Esophagus squamous epithelium (tissue), 5 donors: Measurements from ENCODE around the gene BUB3. TPM values are rescaled to one million over a fixed set of nuclear protein-coding genes. Genes with fewer than 3 reads are reported as not detected.

Experiments used
- DNase-seq: peaks from one replicate; lab custom pipeline; 2025; lab: John Stamatoyannopoulos, UW
- H3K27ac ChIP-seq, 4 donors: fragments of 200-600 bp; sonication (generic); one replicate each; pipeline ENCODE4 v1.5.1; 2016 to 2019; ENCODE audit warnings: mild to moderate bottlenecking in 1 of 4
- H3K27me3 ChIP-seq, 4 donors: fragments of 200-600 bp; sonication (generic); 1 replicate in 3 of 4; 2 replicates in 1 of 4; pipeline versions ENCODE4 v1.5.1 to v1.6.0; 2017 to 2021; ENCODE audit warnings: antibody characterized with exemption in 1 of 4
- H3K36me3 ChIP-seq, 3 donors: fragments of 200-600 bp; sonication (generic); one replicate each; pipeline ENCODE4 v1.5.1; 2016 to 2019
- H3K4me1 ChIP-seq, 3 donors: fragments of 200-600 bp; sonication (generic); one replicate each; pipeline ENCODE4 v1.5.1; 2017 to 2019
- H3K4me3 ChIP-seq, 4 donors: fragments of 200-600 bp; sonication (generic); 1 replicate in 3 of 4; 2 replicates in 1 of 4; pipeline ENCODE4 v1.5.1; 2016 to 2019; ENCODE audit warnings: mild to moderate bottlenecking in 2 of 4, moderate library complexity in 1 of 4
- H3K9me3 ChIP-seq, 3 donors: fragments of 200-600 bp; sonication (generic); one replicate each; pipeline ENCODE4 v1.5.1; 2016 to 2019
- POLR2A ChIP-seq, 4 donors: fragments of 450-650 bp; IDR thresholded peaks; one replicate each; pipeline ENCODE4 v1.6.1; 2017; ENCODE audit warnings: antibody characterized with exemption in 4 of 4, mild to moderate bottlenecking in 4 of 4, moderate library complexity in 3 of 4
- WGBS, 2 donors: methylation state at CpG; one replicate each; pipeline ENCODE4 v1.1.5; 2018; 5-methylcytosine and 5-hydroxymethylcytosine counted together
- intact Hi-C: fragments of 100-400 bp; cut with DNase I; formaldehyde crosslinking; loops from one replicate; pipeline ENCODE4 v1.15.0; 2022
- total RNA-seq, 4 donors: library from RNA; depleted of rRNA; stranded (reverse); fragments of >200 nt; gene quantifications; one replicate each; pipeline ENCODE4 v1.1.0, GENCODE V29; 2016
- TF ChIP-seq, protein P1 (sequence below), 6 experiments: fragments of 450-650 bp in 4 of 6; fragments of 200-600 bp in 2 of 6; sonication (generic) in 2 of 6; IDR thresholded peaks; one replicate each; pipeline ENCODE4 v1.5.1; 2016 to 2019; ENCODE audit warnings: antibody characterized with exemption in 6 of 6, mild to moderate bottlenecking in 4 of 6, moderate library complexity in 4 of 6
- donor health status: DM: yes; HTN: yes; CAD: no.

BUB3 gene
- total RNA-seq, 4 donors from 2014 or later: 84.3 to 121 (median 100) TPM

DNA sequence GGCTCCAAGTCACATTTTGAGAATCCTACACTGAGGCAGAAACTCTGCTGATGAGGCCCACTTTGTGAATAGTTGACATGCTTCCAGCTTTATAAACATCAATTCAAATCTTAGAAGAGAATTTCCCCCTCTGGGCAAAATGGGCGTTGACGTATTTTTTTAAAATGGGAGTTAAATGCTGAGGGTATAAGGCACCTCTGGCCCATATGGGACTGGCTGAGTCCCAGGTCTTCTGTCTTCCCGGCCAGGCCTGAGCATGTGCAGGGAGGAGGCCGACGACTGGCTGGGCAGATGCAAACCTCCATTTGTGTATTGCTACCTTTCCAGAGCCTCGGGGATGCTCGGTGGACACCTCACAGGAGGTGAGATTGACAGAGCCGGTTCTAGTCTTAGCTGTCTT, 37.7 kb downstream of the BUB3 start:
- Histone ChIP-seq H3K9me3 (no peaks in the 10 kb centered on the region), H3K4me1 (no peaks in the 10 kb centered on the region), H3K36me3 (peaks cover 0 to 32% (median 0%) of the 10 kb centered on the region in 3 donors), H3K27ac (no peak overlapping the region), H3K4me3 (no peak overlapping the region), H3K27me3 (no peaks in the 10 kb centered on the region)
- WGBS, 2 donors: 57 to 64% methylated on average over 4 to 7 of the region's 8 CpGs
- TF ChIP-seq, protein P1, sequence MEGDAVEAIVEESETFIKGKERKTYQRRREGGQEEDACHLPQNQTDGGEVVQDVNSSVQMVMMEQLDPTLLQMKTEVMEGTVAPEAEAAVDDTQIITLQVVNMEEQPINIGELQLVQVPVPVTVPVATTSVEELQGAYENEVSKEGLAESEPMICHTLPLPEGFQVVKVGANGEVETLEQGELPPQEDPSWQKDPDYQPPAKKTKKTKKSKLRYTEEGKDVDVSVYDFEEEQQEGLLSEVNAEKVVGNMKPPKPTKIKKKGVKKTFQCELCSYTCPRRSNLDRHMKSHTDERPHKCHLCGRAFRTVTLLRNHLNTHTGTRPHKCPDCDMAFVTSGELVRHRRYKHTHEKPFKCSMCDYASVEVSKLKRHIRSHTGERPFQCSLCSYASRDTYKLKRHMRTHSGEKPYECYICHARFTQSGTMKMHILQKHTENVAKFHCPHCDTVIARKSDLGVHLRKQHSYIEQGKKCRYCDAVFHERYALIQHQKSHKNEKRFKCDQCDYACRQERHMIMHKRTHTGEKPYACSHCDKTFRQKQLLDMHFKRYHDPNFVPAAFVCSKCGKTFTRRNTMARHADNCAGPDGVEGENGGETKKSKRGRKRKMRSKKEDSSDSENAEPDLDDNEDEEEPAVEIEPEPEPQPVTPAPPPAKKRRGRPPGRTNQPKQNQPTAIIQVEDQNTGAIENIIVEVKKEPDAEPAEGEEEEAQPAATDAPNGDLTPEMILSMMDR (IDR thresholded peaks at IDR 0.05): no peak
- TF ChIP-seq POLR2A (IDR thresholded peaks at IDR 0.05): no peak
- intact Hi-C loops: no loop called here
- no peak for DNase-seq

GRCh38 chr10:123194056-123194455, 39.9 kb downstream of the BUB3 start:
- intact Hi-C loops: no loop called here
- H3K4me3 ChIP-seq: no peak overlapping the region
- H3K36me3 ChIP-seq: peaks cover 0 to 26% (median 0%) of the 10 kb centered on the region in 3 donors
- H3K27me3 ChIP-seq: no peaks in the 10 kb centered on the region
- TF ChIP-seq POLR2A (IDR thresholded peaks at IDR 0.05): no peak
- TF ChIP-seq, protein P1 (IDR thresholded peaks at IDR 0.05): no peak
- WGBS, 2 donors: 93% methylated on average over 6 to 8 of the region's 9 CpGs
- no peaks in the 10 kb centered on the region for H3K4me1 ChIP-seq
- DNase-seq: no peak
- no peak overlapping the region for H3K27ac ChIP-seq
- no peaks in the 10 kb centered on the region for H3K9me3 ChIP-seq

DNA sequence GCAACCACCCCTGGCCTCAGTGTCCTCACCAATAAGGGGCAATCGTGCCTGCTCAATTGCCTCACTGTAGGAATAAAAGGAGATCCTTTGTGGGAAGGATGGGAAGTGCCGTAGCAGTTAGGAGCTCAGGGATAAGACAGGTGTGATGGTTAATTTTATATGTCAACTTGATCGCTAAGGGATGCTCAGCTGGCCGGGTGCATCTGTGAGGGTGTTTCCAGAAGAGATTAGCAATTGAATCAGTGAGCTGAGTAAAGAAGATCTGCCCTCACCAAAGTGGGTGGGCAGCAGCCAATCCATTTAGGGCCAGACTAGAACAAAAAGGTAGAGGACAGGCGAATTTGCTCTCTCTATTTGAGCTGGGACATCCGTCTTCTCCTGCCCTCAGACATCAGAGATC, 46.3 kb downstream of the BUB3 start:
- no peaks in the 10 kb centered on the region for H3K27me3 ChIP-seq
- intact Hi-C loops: no loop called here
- DNase-seq: no peak
- no peaks in the 10 kb centered on the region for H3K36me3 ChIP-seq
- TF ChIP-seq, protein P1 (IDR thresholded peaks at IDR 0.05): no peak
- no peak for TF ChIP-seq POLR2A (IDR thresholded peaks at IDR 0.05)
- no peak overlapping the region for H3K27ac ChIP-seq
- WGBS, 2 donors: 89 to 91% methylated on average over 5 to 6 of the region's 6 CpGs
- H3K9me3 ChIP-seq: no peaks in the 10 kb centered on the region
- H3K4me1 ChIP-seq: no peaks in the 10 kb centered on the region
- H3K4me3 ChIP-seq: no peak overlapping the region

DNA sequence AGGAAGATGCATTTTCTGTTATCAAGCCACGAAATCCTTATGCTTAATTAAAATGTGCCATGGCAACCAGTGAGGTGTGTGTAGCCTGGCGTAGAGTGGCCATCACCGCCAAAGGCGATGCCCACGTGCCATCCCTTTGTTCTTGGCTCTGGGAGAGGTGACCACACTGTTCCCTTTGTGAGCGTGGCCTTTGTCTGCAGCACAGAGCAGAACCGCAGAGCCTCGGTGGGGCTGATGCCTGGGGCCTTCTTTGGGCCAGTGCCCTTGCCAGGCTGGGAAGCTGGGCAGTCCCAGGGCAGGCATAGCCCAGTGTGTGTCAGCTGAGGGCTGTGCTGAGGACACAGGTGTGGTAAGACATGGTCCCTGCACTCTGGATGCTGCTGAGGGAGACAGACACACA, 48.3 kb downstream of the BUB3 start:
- intact Hi-C loops: no loop called here
- Histone ChIP-seq H3K36me3 (no peaks in the 10 kb centered on the region), H3K27ac (no peak overlapping the region), H3K4me3 (no peak overlapping the region), H3K27me3 (no peaks in the 10 kb centered on the region), H3K9me3 (no peaks in the 10 kb centered on the region), H3K4me1 (no peaks in the 10 kb centered on the region)
- TF ChIP-seq, protein P1 (IDR thresholded peaks at IDR 0.05): no peak
- TF ChIP-seq POLR2A (IDR thresholded peaks at IDR 0.05): no peak
- no peak for DNase-seq
- WGBS, 2 donors: 80 to 89% methylated on average over 2 to 8 of the region's 8 CpGs

DNA sequence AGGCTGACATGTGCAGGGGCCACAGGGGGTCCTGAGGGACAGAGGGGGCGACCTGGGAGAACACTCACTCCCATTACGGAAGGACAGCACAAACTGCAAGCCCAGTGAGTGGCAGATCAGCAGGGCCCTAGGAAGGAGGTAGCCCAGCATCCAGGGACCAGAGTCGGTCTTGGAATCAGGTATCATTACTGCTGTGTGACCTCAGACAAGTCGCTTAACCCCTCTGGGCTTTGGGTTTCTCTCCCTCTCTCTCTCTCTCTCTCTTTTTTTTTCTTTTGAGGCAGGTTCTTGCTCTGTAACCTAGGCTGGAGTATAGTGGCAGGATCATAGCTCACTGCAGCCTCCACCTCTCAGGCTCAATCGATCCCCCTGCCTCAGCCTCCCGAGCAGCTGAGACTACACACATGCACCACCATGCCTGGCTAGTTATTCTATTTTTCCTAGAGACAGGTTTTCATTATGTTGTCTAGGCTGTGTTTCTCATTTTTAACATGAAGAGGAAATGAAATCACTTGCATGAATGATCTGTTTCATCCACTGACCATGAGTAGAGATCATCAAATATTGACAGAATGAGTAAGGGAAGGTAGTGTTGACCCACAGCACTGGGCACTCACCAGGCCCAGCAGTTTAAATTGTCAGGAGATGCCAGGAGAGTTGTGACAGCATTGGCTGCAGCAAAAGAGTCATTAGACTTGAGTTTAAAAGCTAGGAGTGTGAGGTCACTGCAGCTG, 49.4 kb downstream of the BUB3 start:
- no peaks in the 10 kb centered on the region for H3K4me1 ChIP-seq
- 76 to 85% methylated on average over 5 to 6 of the region's 6 CpGs for WGBS, 2 donors
- H3K27me3 ChIP-seq: no peaks in the 10 kb centered on the region
- DNase-seq: no peak
- peaks cover 0 to 7% (median 5%) of the 10 kb centered on the region in 3 donors for H3K9me3 ChIP-seq
- no peak overlapping the region for H3K4me3 ChIP-seq
- no peaks in the 10 kb centered on the region for H3K36me3 ChIP-seq
- no peak overlapping the region for H3K27ac ChIP-seq
- intact Hi-C loops: no loop called here
- no peak for TF ChIP-seq POLR2A (IDR thresholded peaks at IDR 0.05)
- TF ChIP-seq, protein P1 (IDR thresholded peaks at IDR 0.05): no peak
